A549 (cell line): ENCODE measurements around the gene HNRNPAB. TPM values are rescaled to one million over a fixed set of nuclear protein-coding genes. Genes with fewer than 3 reads are reported as not detected.
"Not testable (repeated sequence)": the region's sequence is repeated elsewhere in the genome, so short reads cannot be mapped to it uniquely, and the experiment has no call there.

Experiments used
- ATAC-seq, 2 experiments: fragments of 200-7000 bp in 1 of 2; fragments of >200 bp in 1 of 2; cut with Nextera tagmentation in 1 of 2; cut with Tn5 transposase in 1 of 2; 3 replicates each; pipeline versions ENCODE4 v1.8.0 to v1.9.1; 2018 to 2020; ENCODE audit warnings: mild to moderate bottlenecking in 1 of 2, moderate library complexity in 1 of 2
- CTCF ChIA-PET: fragments of 300-600 bp; sonication (Branson Sonifier 250); formaldehyde crosslinking; extraction: SDS; loops from one replicate; lab custom pipeline; 2021; ENCODE audit warnings: antibody characterized with exemption, inconsistent platforms; lab: Yijun Ruan, JAX
- POLR2A ChIA-PET: fragments of 350-600 bp; formaldehyde crosslinking; extraction: SDS; loops from one replicate; lab custom pipeline; 2021; ENCODE audit warnings: antibody characterized with exemption, inconsistent platforms; lab: Yijun Ruan, JAX
- DNase-seq, 2 experiments: peaks; one replicate each; pipeline versions ENCODE4 v3.0.0 to v3.0.0-alpha.2; 2011 to 2016; ENCODE audit warnings: low read depth in 1 of 2, low spot score in 1 of 2
- FAIRE-seq: peaks from 2 replicates; lab custom pipeline; 2011; peaks lifted over from hg19 to GRCh38; lab: Jason Lieb, UNC
- H3K27ac ChIP-seq, 2 experiments: fragments of >200 bp; sonication (Bioruptor Twin); formaldehyde crosslinking; 3 replicates each; pipeline ENCODE4 v1.5.1; 2016 to 2017
- H3K4me1 ChIP-seq: fragments of >200 bp; sonication (Bioruptor Twin); formaldehyde crosslinking; 3 replicates; pipeline ENCODE4 v1.6.1; 2016
- H3K4me2 ChIP-seq: fragments of >200 bp; sonication (Bioruptor Twin); formaldehyde crosslinking; 3 replicates; pipeline ENCODE4 v1.6.1; 2016
- H3K4me3 ChIP-seq: fragments of >200 bp; sonication (Bioruptor Twin); formaldehyde crosslinking; 3 replicates; pipeline ENCODE4 v1.5.1; 2016
- H3K9me3 ChIP-seq: fragments of >200 bp; sonication (Bioruptor Twin); formaldehyde crosslinking; 3 replicates; pipeline ENCODE4 v1.6.1; 2016
- BHLHE40 ChIP-seq: IDR thresholded peaks from 2 replicates; pipeline ENCODE4 v1.6.1; 2012; ENCODE audit warnings: low read depth, low read length, inconsistent platforms
- EHMT2 ChIP-seq: fragments of 200-600 bp; sonication (generic); IDR thresholded peaks from 2 replicates; pipeline ENCODE4 v1.6.1; 2016; ENCODE audit warnings: antibody characterized with exemption, low read depth, mild to moderate bottlenecking, moderate library complexity
- FOSB ChIP-seq: fragments of 250-450 bp; sonication (Bioruptor Pico); IDR thresholded peaks from 2 replicates; pipeline ENCODE4 v1.5.0; 2020; ENCODE audit warnings: mild to moderate bottlenecking, moderate library complexity
- FOSL2 ChIP-seq, 2 experiments: fragments of 450-650 bp in 1 of 2; fragments of >200 bp in 1 of 2; sonication (Bioruptor Twin) in 1 of 2; formaldehyde crosslinking; IDR thresholded peaks; 2 replicates each; pipeline versions ENCODE4 v1.5.0 to v1.6.1; 2016 to 2020; ENCODE audit warnings: mild to moderate bottlenecking in 1 of 2, moderate library complexity in 1 of 2
- HEYL ChIP-seq: fragments of 250-450 bp; sonication (Bioruptor Pico); IDR thresholded peaks from 2 replicates; pipeline ENCODE4 v1.8.0; 2021; ENCODE audit warnings: mild to moderate bottlenecking, moderate library complexity
- KDM1A ChIP-seq: fragments of 200-600 bp; sonication (generic); IDR thresholded peaks from 2 replicates; pipeline ENCODE4 v1.6.1; 2016; ENCODE audit warnings: low read depth, mild to moderate bottlenecking
- NR3C1 ChIP-seq: fragments of >200 bp; sonication (Bioruptor Twin); formaldehyde crosslinking; IDR thresholded peaks from 3 replicates; pipeline ENCODE4 v1.6.1; 2017
- PHF8 ChIP-seq: fragments of 200-600 bp; sonication (generic); IDR thresholded peaks from 2 replicates; pipeline ENCODE4 v1.6.1; 2016; ENCODE audit warnings: low read depth, mild to moderate bottlenecking, antibody characterized with exemption, moderate library complexity, borderline replicate concordance
- POLR2A ChIP-seq: IDR thresholded peaks from 2 replicates; pipeline ENCODE4 v1.6.1; 2012; ENCODE audit warnings: mild to moderate bottlenecking, low read length
- RCOR1 ChIP-seq: fragments of 150-350 bp; IDR thresholded peaks from 2 replicates; pipeline ENCODE4 v1.6.1; 2014; ENCODE audit warnings: antibody characterized with exemption, low read length, low read depth
- RNF2 ChIP-seq: fragments of 200-600 bp; sonication (generic); IDR thresholded peaks from 2 replicates; pipeline ENCODE4 v1.6.1; 2016; ENCODE audit warnings: low read depth, mild to moderate bottlenecking, antibody characterized with exemption, moderate library complexity, borderline replicate concordance
- SREBF2 ChIP-seq: fragments of 450-650 bp; IDR thresholded peaks from 2 replicates; pipeline ENCODE4 v1.6.1; 2014; ENCODE audit warnings: mild to moderate bottlenecking, moderate library complexity
- ZSCAN20 ChIP-seq: fragments of 250-450 bp; sonication (Bioruptor Pico); IDR thresholded peaks from 2 replicates; pipeline ENCODE4 v1.8.0; 2022; ENCODE audit warnings: mild to moderate bottlenecking, moderate library complexity
- WGBS: methylation state at CpG from one replicate; pipeline ENCODE4 v1.1.6; 2017; ENCODE audit errors: missing lambda C conversion rate; 5-methylcytosine and 5-hydroxymethylcytosine counted together
- polyA plus RNA-seq, 4 experiments: library from polyadenylated mRNA; depleted of rRNA in 3 of 4; stranded (reverse); fragments of >200 nt; fragmentation: RNase III in 1 of 4; extraction: RNeasy Plus Mini Kit Qiagen cat#74134 plus additional on column Dnase treatment in 1 of 4; gene quantifications; 2 replicates in 3 of 4; 3 replicates in 1 of 4; pipeline ENCODE4 v1.2.3, GENCODE V29; 2011 to 2017
- TF ChIP-seq, protein P1 (sequence below): IDR thresholded peaks from 2 replicates; pipeline ENCODE4 v1.6.1; 2012
- TF ChIP-seq, protein P2 (sequence below): fragments of 450-650 bp; IDR thresholded peaks from 2 replicates; pipeline ENCODE4 v1.6.1; 2014; ENCODE audit warnings: antibody characterized with exemption
- TF ChIP-seq, protein P3 (sequence below): fragments of >200 bp; sonication (Bioruptor Twin); formaldehyde crosslinking; IDR thresholded peaks from 3 replicates; pipeline ENCODE4 v1.6.1; 2016
- TF ChIP-seq, protein P4 (sequence below): fragments of 200-600 bp; sonication (generic); IDR thresholded peaks from 2 replicates; pipeline ENCODE4 v1.6.1; 2016; ENCODE audit warnings: antibody characterized with exemption, mild to moderate bottlenecking, moderate library complexity
- TF ChIP-seq, protein P5 (sequence below): fragments of >200 bp; sonication (Bioruptor Twin); formaldehyde crosslinking; IDR thresholded peaks from 3 replicates; pipeline ENCODE4 v1.5.1; 2016

HNRNPAB gene
- polyA plus RNA-seq, 2 of the 4 experiments (the other 2 are of a cell fraction) = 200 to 352 TPM

DNA sequence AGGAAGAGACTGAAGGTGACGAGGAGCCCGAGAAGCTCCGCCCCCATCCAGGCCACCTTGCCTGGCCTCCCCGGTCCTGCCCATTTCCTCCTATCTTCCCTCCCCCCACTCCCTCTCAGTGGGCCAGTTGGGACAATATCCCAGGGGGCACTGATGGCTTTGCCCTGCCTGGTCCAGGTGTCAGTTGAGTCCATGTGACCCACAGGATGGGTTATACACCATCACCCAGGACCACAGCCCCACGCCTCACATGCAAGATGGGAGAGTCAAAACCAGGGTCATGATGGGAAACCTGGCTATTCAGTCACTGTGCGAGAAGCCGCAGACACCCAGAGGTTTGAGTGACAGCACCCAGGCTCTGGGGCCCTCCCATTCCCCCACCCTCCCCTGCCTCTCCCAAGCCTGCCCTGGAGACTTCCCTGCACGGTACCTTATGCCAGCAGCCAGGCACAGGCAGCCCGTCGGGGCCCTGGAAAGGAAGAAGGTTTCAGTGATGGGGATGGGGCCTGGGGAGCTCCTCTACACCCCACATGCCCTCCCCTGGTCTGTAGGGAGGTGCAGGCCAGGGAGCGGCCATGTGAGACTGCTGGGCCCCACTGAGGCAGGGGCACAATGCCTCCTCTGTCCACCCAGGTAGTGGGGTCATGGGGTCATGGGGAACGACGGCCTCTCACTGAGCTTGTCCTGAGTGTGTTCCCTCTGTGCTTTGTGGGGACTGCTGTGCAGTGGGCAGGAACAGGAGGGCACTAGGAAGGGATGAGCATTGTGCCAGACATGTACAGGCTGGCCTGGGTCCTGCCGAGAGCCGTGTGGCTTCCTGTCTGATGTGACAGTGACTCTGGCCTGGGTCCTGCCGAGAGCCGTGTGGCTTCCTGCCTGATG lies 34.6 kb downstream of the HNRNPAB start:
- POLR2A ChIA-PET = no interaction called here
- H3K27ac ChIP-seq = no peak overlapping the region

DNA sequence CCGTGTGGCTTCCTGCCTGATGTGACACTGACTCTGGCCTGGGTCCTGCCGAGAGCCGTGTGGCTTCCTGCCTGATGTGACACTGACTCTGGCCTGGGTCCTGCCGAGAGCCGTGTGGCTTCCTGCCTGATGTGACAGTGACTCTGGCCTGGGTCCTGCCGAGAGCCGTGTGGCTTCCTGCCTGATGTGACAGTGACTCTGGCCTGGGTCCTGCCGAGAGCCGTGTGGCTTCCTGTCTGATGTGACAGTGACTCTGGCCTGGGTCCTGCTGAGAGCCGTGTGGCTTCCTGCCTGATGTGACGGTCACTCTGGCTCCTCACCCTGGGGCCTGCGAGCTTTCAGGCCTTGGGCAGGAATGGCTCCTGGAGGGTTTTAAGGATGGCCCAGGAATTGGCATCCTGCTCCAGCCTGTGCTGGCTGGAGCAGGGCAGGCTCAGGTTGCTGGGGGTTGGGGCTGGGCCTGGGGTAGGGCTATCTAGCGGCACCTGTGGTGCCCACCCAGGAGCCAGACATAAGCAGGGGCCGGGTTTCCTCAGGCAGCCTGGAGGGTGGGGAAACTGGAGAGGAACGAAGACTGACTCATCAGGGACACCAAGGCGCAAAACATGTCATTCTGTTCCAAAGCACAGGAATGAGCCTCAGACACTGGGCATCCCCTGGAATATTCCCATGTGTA lies 35.4 kb downstream of the HNRNPAB start:
- WGBS = 78% methylated on average over 6 of the region's 16 CpGs
- H3K27ac ChIP-seq, H3K4me3 ChIP-seq, ATAC-seq, H3K4me2 ChIP-seq, H3K9me3 ChIP-seq, CTCF ChIA-PET, DNase-seq, POLR2A ChIA-PET, FAIRE-seq, H3K4me1 ChIP-seq: not testable (repeated sequence)

More for the DNA sequence above, 34.6 kb downstream of the HNRNPAB start:
- WGBS = 82% methylated on average over 10 of the region's 17 CpGs
- no peak for DNase-seq
- CTCF ChIA-PET = interaction anchor here (1.2 to 1.6 kb wide), 2 partner anchors 18 to 34 kb away, joined by 3 to 4 read pairs; no protein-coding TSS in a partner anchor
- H3K4me3 ChIP-seq = no peak overlapping the region
- no peak for ATAC-seq
- FAIRE-seq = no peak
- no peaks in the 10 kb centered on the region for H3K4me1 ChIP-seq
- TF ChIP-seq FOSB (CRISPR knock-in tag) (no peak), ZSCAN20 (no peak)
- no peaks in the 10 kb centered on the region for H3K9me3 ChIP-seq
- no peak overlapping the region for H3K4me2 ChIP-seq

DNA sequence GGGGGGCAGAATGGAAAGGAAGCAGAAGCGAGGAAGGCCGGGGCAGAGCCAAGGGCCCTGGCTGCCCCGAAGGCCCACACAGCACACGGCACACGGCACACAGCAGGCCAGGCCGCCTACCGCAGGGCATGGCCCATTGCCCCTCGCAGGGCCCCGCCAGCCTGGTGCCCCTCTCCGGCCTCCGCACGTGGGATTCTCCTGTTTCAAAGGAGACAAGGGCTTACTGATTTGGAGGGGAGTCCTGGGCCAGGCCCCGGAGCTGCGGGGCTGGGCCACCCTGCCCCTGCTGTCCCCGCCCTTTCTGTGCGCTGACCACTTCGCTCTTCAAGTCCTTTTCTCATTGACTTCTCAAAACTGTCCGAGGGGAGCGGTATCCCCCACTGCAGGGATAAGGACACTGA lies 36.0 kb downstream of the HNRNPAB start:
- TF ChIP-seq ZSCAN20 (no peak), RCOR1 (no peak), NR3C1 (no peak), FOSL2 (IDR thresholded peaks at IDR 0.05) (no peak), FOSL2 (CRISPR knock-in tag; IDR thresholded peaks at IDR 0.05) (no peak), HEYL (CRISPR knock-in tag) (no peak)
- TF ChIP-seq, protein P1, sequence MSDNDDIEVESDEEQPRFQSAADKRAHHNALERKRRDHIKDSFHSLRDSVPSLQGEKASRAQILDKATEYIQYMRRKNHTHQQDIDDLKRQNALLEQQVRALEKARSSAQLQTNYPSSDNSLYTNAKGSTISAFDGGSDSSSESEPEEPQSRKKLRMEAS = no peak
- TF ChIP-seq, protein P2, sequence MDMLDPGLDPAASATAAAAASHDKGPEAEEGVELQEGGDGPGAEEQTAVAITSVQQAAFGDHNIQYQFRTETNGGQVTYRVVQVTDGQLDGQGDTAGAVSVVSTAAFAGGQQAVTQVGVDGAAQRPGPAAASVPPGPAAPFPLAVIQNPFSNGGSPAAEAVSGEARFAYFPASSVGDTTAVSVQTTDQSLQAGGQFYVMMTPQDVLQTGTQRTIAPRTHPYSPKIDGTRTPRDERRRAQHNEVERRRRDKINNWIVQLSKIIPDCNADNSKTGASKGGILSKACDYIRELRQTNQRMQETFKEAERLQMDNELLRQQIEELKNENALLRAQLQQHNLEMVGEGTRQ = no peak
- TF ChIP-seq, all 56 proteins: peak for 0
- Histone ChIP-seq H3K4me1 (no peaks in the 10 kb centered on the region), H3K4me3 (no peak overlapping the region), H3K4me2 (no peak overlapping the region), H3K9me3 (no peaks in the 10 kb centered on the region), H3K27ac (no peak overlapping the region)
- no peak for DNase-seq
- 88% methylated on average over 14 of the region's 19 CpGs for WGBS
- no peak for ATAC-seq
- FAIRE-seq = no peak
- CTCF ChIA-PET = interaction anchor here (1.2 kb wide), 1 partner anchor 9 kb away, joined by 3 read pairs; no protein-coding TSS in a partner anchor
- POLR2A ChIA-PET = no interaction called here

DNA sequence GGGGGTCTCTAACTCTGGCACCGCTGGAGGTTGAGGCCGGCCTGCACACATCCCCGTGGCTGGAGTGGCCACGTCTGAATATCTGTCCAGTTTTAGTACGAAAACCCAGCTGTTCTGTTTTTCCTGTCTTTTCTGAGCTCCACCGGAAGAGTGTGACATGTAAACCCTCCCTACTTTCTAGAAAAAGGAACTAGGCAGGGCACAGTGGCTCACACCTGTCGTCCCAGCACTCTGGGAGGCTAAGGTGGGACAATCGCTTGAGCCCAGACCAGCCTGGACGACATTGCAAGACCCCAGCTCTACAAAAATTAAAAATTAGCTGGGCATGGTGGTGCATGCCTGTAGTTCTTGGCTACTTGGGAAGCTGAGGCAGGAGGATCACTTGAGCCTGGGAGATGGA lies 36.4 kb downstream of the HNRNPAB start:
- no peak overlapping the region for H3K4me2 ChIP-seq
- ChIA-PET CTCF (interaction anchor here (1.2 kb wide), 1 partner anchor 10 kb away, joined by 3 read pairs; no protein-coding TSS in a partner anchor), POLR2A (no interaction called here)
- whole genome bisulfite sequencing = 80% methylated on average over 9 of the region's 9 CpGs
- H3K4me1 ChIP-seq = no peaks in the 10 kb centered on the region
- H3K4me3 ChIP-seq = no peak overlapping the region
- FAIRE-seq (no peak), DNase-seq (no peak), ATAC-seq (no peak)
- H3K9me3 ChIP-seq = no peaks in the 10 kb centered on the region
- no peak overlapping the region for H3K27ac ChIP-seq
- TF ChIP-seq KDM1A (no peak), BHLHE40 (no peak), PHF8 (no peak), POLR2A (no peak), NR3C1 (no peak), FOSL2 (IDR thresholded peaks at IDR 0.05) (no peak), FOSL2 (CRISPR knock-in tag; IDR thresholded peaks at IDR 0.05) (no peak), SREBF2 (no peak), RNF2 (no peak), EHMT2 (no peak)
- TF ChIP-seq, protein P3, sequence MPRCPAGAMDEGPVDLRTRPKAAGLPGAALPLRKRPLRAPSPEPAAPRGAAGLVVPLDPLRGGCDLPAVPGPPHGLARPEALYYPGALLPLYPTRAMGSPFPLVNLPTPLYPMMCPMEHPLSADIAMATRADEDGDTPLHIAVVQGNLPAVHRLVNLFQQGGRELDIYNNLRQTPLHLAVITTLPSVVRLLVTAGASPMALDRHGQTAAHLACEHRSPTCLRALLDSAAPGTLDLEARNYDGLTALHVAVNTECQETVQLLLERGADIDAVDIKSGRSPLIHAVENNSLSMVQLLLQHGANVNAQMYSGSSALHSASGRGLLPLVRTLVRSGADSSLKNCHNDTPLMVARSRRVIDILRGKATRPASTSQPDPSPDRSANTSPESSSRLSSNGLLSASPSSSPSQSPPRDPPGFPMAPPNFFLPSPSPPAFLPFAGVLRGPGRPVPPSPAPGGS = no peak
- TF ChIP-seq, protein P4, sequence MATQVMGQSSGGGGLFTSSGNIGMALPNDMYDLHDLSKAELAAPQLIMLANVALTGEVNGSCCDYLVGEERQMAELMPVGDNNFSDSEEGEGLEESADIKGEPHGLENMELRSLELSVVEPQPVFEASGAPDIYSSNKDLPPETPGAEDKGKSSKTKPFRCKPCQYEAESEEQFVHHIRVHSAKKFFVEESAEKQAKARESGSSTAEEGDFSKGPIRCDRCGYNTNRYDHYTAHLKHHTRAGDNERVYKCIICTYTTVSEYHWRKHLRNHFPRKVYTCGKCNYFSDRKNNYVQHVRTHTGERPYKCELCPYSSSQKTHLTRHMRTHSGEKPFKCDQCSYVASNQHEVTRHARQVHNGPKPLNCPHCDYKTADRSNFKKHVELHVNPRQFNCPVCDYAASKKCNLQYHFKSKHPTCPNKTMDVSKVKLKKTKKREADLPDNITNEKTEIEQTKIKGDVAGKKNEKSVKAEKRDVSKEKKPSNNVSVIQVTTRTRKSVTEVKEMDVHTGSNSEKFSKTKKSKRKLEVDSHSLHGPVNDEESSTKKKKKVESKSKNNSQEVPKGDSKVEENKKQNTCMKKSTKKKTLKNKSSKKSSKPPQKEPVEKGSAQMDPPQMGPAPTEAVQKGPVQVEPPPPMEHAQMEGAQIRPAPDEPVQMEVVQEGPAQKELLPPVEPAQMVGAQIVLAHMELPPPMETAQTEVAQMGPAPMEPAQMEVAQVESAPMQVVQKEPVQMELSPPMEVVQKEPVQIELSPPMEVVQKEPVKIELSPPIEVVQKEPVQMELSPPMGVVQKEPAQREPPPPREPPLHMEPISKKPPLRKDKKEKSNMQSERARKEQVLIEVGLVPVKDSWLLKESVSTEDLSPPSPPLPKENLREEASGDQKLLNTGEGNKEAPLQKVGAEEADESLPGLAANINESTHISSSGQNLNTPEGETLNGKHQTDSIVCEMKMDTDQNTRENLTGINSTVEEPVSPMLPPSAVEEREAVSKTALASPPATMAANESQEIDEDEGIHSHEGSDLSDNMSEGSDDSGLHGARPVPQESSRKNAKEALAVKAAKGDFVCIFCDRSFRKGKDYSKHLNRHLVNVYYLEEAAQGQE = no peak
- TF ChIP-seq, protein P5, sequence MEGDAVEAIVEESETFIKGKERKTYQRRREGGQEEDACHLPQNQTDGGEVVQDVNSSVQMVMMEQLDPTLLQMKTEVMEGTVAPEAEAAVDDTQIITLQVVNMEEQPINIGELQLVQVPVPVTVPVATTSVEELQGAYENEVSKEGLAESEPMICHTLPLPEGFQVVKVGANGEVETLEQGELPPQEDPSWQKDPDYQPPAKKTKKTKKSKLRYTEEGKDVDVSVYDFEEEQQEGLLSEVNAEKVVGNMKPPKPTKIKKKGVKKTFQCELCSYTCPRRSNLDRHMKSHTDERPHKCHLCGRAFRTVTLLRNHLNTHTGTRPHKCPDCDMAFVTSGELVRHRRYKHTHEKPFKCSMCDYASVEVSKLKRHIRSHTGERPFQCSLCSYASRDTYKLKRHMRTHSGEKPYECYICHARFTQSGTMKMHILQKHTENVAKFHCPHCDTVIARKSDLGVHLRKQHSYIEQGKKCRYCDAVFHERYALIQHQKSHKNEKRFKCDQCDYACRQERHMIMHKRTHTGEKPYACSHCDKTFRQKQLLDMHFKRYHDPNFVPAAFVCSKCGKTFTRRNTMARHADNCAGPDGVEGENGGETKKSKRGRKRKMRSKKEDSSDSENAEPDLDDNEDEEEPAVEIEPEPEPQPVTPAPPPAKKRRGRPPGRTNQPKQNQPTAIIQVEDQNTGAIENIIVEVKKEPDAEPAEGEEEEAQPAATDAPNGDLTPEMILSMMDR = no peak
- TF ChIP-seq, protein P1 = no peak
